Measurements from ENCODE around the gene PRKAR1B.
A peak's percentile ranks its signal among the peaks of the same experiment; 100 is the strongest.

The PRKAR1B gene

DNA sequence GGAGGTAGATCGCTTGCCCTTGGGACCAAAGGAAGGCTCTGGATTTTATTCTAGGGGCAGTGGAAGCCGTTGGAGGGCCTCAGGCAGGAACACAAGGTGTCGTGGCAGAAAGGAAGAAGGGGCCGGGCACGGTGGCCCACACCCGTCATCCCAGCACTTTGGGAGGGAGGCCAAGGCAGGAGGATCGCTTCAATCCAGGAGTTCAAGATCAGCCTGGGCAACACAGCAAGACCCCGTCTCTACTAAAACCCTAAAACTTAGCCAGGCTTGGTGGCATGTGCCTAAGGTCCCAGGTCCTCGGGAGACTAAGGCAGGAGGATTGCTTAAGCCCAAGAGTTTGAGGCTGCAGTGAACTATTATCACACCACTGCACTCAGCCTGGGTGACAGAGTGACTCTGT is 202.3 kb downstream of the PRKAR1B start:
- Histone ChIP-seq H3K14ac (ENCODE audit: low read length in 2 of 2) (no peak overlapping the region), H3K4ac (ENCODE audit: low read depth in 1 of 2, low read length in 2 of 2) (no peak overlapping the region), H3K36me3 (ENCODE audit: control insufficient read depth in 1 of 2, insufficient read depth in 2 of 2, low read depth in 1 of 2, low read length in 2 of 2) (no peaks in the 10 kb centered on the region), H3K9ac (ENCODE audit: low read length) (no peak overlapping the region), H3K27me3 (ENCODE audit: control insufficient read depth in 1 of 2, insufficient read depth in 1 of 2, low read length in 2 of 2) (peaks cover 26 to 79% of the 10 kb centered on the region in 2 experiments), H3K4me3 (ENCODE audit: insufficient read depth in 1 of 2, low read depth in 1 of 2, low read length in 2 of 2) (no peak overlapping the region), H3K4me1 (ENCODE audit: control insufficient read depth, insufficient read depth, low read depth, low read length) (peaks cover 37% of the 10 kb centered on the region), H2BK120ac (ENCODE audit: low read depth, low read length) (no peak overlapping the region), H2BK15ac (ENCODE audit: low read depth, poor library complexity, severe bottlenecking) (no peak overlapping the region), H3K79me1 (replicated peaks; ENCODE audit: low read length, poor library complexity, severe bottlenecking) (peaks cover 3% of the 10 kb centered on the region), H4K8ac (ENCODE audit: low read length) (no peak overlapping the region), H3K18ac (ENCODE audit: low read depth in 1 of 2, low read length in 2 of 2) (no peak overlapping the region), H2BK5ac (ENCODE audit: low read depth, low read length, poor library complexity, severe bottlenecking) (no peak overlapping the region), H3K23ac (ENCODE audit: low read length in 2 of 2) (no peak overlapping the region), H3K27ac (ENCODE audit: low read length, poor library complexity, severe bottlenecking) (no peak overlapping the region), H4K91ac (ENCODE audit: low read length) (no peak overlapping the region), H3K9me3 (ENCODE audit: control insufficient read depth, low read length) (peaks cover 11% of the 10 kb centered on the region), H3K4me2 (ENCODE audit: low read length, poor library complexity, severe bottlenecking) (no peak overlapping the region), H2AK5ac (ENCODE audit: low read length, severe bottlenecking) (no peak overlapping the region), H2BK12ac (ENCODE audit: low read length in 2 of 2) (no peak overlapping the region), H2AFZ (ENCODE audit: low read depth, low read length) (no peak overlapping the region)
- 95% methylated on average over 7 of the region's 9 CpGs for WGBS
- no peak for DNase-seq

DNA sequence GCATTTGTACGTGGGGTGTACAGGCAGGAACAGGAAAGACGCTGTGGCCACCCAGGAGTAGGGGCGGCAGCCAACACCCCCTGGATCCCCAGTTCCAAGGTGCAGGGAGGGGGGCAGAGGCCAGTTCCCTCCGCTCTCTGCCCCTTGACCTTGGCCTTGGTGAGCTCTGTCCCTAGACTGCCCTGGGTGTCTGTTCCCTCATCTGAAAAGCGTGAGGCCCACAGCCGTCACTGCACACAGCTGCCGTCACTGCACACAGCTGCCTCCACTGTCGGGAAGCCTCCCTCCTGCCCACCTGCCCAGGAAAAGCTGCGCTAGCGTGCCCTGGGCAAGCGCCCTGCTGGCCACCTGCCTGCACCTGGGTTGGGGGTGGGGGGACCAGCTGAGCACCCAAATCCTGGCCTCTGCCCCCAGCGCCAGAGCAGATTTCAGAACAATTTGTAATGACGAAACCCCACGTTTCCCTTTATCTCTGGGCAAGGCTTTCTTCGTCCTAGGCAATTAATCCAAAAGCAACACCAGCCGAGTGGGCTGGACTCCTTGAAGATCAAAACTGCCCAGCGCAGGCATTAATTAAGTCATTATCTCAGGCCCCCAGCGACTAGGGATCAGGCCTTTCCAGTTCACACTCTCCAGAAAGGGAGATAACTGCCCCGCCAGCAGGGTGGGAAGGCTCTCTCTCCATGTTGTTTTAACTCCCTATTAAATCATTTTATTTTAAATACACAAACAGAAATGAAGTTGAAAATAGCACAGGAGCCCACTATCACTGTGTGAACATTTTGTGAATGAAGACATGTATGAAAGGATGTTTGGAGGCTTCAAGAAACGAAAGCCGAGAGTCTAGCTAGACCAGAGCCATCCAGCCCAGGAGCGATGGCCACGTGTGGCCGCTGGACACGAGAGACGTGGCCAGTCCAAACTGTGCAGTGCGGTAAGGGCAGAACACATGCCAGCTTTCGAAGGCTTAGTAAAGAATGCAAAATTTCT is 203.4 kb downstream of the PRKAR1B start:
- Histone ChIP-seq H3K4me1 (ENCODE audit: control insufficient read depth, insufficient read depth, low read depth, low read length) (peaks cover 36% of the 10 kb centered on the region), H3K4ac (ENCODE audit: low read depth in 1 of 2, low read length in 2 of 2) (no peak overlapping the region), H3K9ac (ENCODE audit: low read length) (no peak overlapping the region), H4K8ac (ENCODE audit: low read length) (no peak overlapping the region), H2BK12ac (ENCODE audit: low read length in 2 of 2) (no peak overlapping the region), H2AK5ac (ENCODE audit: low read length, severe bottlenecking) (no peak overlapping the region), H2AFZ (ENCODE audit: low read depth, low read length) (no peak overlapping the region), H2BK5ac (ENCODE audit: low read depth, low read length, poor library complexity, severe bottlenecking) (no peak overlapping the region), H3K4me3 (ENCODE audit: insufficient read depth in 1 of 2, low read depth in 1 of 2, low read length in 2 of 2) (no peak overlapping the region), H3K9me3 (ENCODE audit: control insufficient read depth, low read length) (peaks cover 11% of the 10 kb centered on the region), H3K36me3 (ENCODE audit: control insufficient read depth in 1 of 2, insufficient read depth in 2 of 2, low read depth in 1 of 2, low read length in 2 of 2) (no peaks in the 10 kb centered on the region), H2BK15ac (ENCODE audit: low read depth, poor library complexity, severe bottlenecking) (no peak overlapping the region), H3K4me2 (ENCODE audit: low read length, poor library complexity, severe bottlenecking) (no peak overlapping the region), H3K23ac (ENCODE audit: low read length in 2 of 2) (peak overlapping the region in 1 of 2 experiments; percentile 15), H2BK120ac (ENCODE audit: low read depth, low read length) (no peak overlapping the region), H3K27me3 (ENCODE audit: control insufficient read depth in 1 of 2, insufficient read depth in 1 of 2, low read length in 2 of 2) (peaks cover 26 to 73% of the 10 kb centered on the region in 2 experiments), H3K79me1 (replicated peaks; ENCODE audit: low read length, poor library complexity, severe bottlenecking) (peaks cover 3% of the 10 kb centered on the region), H4K91ac (ENCODE audit: low read length) (no peak overlapping the region), H3K18ac (ENCODE audit: low read depth in 1 of 2, low read length in 2 of 2) (no peak overlapping the region), H3K27ac (ENCODE audit: low read length, poor library complexity, severe bottlenecking) (no peak overlapping the region), H3K14ac (ENCODE audit: low read length in 2 of 2) (no peak overlapping the region)
- 82% methylated on average over 27 of the region's 28 CpGs for WGBS
- no peak for DNase-seq

DNA sequence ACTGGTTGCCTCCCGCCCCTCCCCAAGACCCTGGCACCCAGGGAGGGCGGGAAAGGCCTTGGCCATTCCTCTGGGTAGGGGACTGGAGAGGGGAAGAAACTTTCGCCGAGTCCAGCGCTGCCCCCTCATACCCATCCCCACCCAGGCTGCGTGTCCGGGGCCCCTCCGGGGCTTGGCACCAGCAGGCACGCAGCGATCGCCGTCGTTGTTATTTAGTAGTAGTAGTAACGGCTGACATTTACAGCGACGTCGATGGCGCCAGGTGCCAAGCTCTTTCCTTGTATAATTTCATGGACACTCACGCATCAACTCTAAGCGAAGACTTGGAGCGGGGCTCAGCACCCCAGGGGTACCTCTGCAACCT is 204.1 kb downstream of the PRKAR1B start:
- no peak overlapping the region for H3K4me2 ChIP-seq (ENCODE audit: low read length, poor library complexity, severe bottlenecking)
- peaks cover 3% of the 10 kb centered on the region for H3K79me1 ChIP-seq (replicated peaks; ENCODE audit: low read length, poor library complexity, severe bottlenecking)
- no peak overlapping the region for H3K4me3 ChIP-seq (ENCODE audit: insufficient read depth in 1 of 2, low read depth in 1 of 2, low read length in 2 of 2)
- no peak overlapping the region for H3K27ac ChIP-seq (ENCODE audit: low read length, poor library complexity, severe bottlenecking)
- H3K9ac ChIP-seq (ENCODE audit: low read length) = no peak overlapping the region
- H2BK5ac ChIP-seq (ENCODE audit: low read depth, low read length, poor library complexity, severe bottlenecking) = no peak overlapping the region
- H3K4me1 ChIP-seq (ENCODE audit: control insufficient read depth, insufficient read depth, low read depth, low read length) = peaks cover 38% of the 10 kb centered on the region
- 45% methylated on average over 17 of the region's 21 CpGs for WGBS
- peaks cover 8% of the 10 kb centered on the region for H3K9me3 ChIP-seq (ENCODE audit: control insufficient read depth, low read length)
- no peak overlapping the region for H2AFZ ChIP-seq (ENCODE audit: low read depth, low read length)
- H2BK15ac ChIP-seq (ENCODE audit: low read depth, poor library complexity, severe bottlenecking) = no peak overlapping the region
- peaks cover 26 to 66% of the 10 kb centered on the region in 2 experiments for H3K27me3 ChIP-seq (ENCODE audit: control insufficient read depth in 1 of 2, insufficient read depth in 1 of 2, low read length in 2 of 2)
- H3K14ac ChIP-seq (ENCODE audit: low read length in 2 of 2) = peak overlapping the region in 1 of 2 experiments; percentile 7
- no peak for DNase-seq
- no peak overlapping the region for H4K91ac ChIP-seq (ENCODE audit: low read length)
- no peaks in the 10 kb centered on the region for H3K36me3 ChIP-seq (ENCODE audit: control insufficient read depth in 1 of 2, insufficient read depth in 2 of 2, low read depth in 1 of 2, low read length in 2 of 2)
- H3K4ac ChIP-seq (ENCODE audit: low read depth in 1 of 2, low read length in 2 of 2) = no peak overlapping the region
- H2AK5ac ChIP-seq (ENCODE audit: low read length, severe bottlenecking) = no peak overlapping the region
- no peak overlapping the region for H3K23ac ChIP-seq (ENCODE audit: low read length in 2 of 2)
- H4K8ac ChIP-seq (ENCODE audit: low read length) = no peak overlapping the region
- no peak overlapping the region for H2BK12ac ChIP-seq (ENCODE audit: low read length in 2 of 2)
- no peak overlapping the region for H2BK120ac ChIP-seq (ENCODE audit: low read depth, low read length)
- peak overlapping the region in 1 of 2 experiments; percentile 28 for H3K18ac ChIP-seq (ENCODE audit: low read depth in 1 of 2, low read length in 2 of 2)

DNA sequence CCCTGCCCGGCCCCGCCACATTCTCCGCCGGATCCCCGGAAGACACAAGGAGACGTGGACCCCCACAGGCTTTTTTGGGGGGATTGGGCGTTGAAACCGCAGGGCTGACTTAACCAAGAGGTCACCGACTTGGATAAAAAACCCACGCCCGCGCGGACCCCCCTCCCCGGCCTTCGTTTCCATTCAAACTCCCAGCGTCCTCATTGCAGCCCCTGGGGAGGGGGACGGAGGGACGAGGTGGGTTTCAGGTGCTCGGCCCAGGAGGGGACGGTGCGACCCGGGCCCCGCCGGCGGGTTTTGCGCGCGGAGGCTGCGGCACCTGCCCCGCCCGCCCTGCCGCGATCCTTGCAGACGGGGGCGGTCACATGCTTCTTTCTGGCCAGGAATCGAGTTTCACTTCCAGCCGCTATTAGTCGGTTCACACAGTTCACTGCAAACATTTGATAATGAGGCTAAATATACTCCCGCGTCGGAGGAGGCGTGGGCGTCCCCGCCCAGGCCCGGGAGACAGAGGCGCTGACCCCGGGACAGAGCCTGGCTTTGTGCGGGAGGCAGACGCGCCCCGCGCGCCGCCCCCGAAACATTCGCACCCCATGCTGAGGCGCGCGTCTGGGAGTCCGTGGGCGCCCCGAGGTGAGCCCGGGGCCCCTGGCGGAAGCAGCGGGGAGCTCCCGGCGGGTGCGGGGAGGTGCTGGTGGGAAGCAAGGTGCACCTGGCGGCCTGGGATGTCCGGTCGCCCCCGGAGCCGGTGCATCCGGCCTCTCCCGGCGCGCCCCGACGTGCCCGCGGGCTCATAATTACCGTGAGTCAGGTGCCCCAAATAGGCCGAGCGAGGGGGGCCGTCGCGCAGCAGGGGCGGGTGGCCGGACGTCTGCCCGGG is 204.8 kb downstream of the PRKAR1B start:
- Histone ChIP-seq H3K9ac (ENCODE audit: low read length) (peak overlapping the region; percentile 65), H2BK12ac (ENCODE audit: low read length in 2 of 2) (no peak overlapping the region), H3K18ac (ENCODE audit: low read depth in 1 of 2, low read length in 2 of 2) (peak overlapping the region in 1 of 2 experiments; percentile 28), H2BK15ac (ENCODE audit: low read depth, poor library complexity, severe bottlenecking) (peak overlapping the region; percentile 40), H4K8ac (ENCODE audit: low read length) (peak overlapping the region; percentile 46), H3K14ac (ENCODE audit: low read length in 2 of 2) (peak overlapping the region in 1 of 2 experiments; percentile 37), H2BK120ac (ENCODE audit: low read depth, low read length) (no peak overlapping the region), H3K4me1 (ENCODE audit: control insufficient read depth, insufficient read depth, low read depth, low read length) (peaks cover 38% of the 10 kb centered on the region), H3K27me3 (ENCODE audit: control insufficient read depth in 1 of 2, insufficient read depth in 1 of 2, low read length in 2 of 2) (peaks cover 26 to 61% of the 10 kb centered on the region in 2 experiments), H3K36me3 (ENCODE audit: control insufficient read depth in 1 of 2, insufficient read depth in 2 of 2, low read depth in 1 of 2, low read length in 2 of 2) (no peaks in the 10 kb centered on the region), H4K91ac (ENCODE audit: low read length) (no peak overlapping the region), H3K4me2 (ENCODE audit: low read length, poor library complexity, severe bottlenecking) (peak overlapping the region; percentile 92), H3K4me3 (ENCODE audit: insufficient read depth in 1 of 2, low read depth in 1 of 2, low read length in 2 of 2) (peak overlapping the region; percentile 41 to 62), H3K9me3 (ENCODE audit: control insufficient read depth, low read length) (peaks cover 1% of the 10 kb centered on the region), H2AK5ac (ENCODE audit: low read length, severe bottlenecking) (no peak overlapping the region), H3K23ac (ENCODE audit: low read length in 2 of 2) (no peak overlapping the region), H2BK5ac (ENCODE audit: low read depth, low read length, poor library complexity, severe bottlenecking) (no peak overlapping the region), H2AFZ (ENCODE audit: low read depth, low read length) (no peak overlapping the region), H3K79me1 (replicated peaks; ENCODE audit: low read length, poor library complexity, severe bottlenecking) (peaks cover 3% of the 10 kb centered on the region), H3K27ac (ENCODE audit: low read length, poor library complexity, severe bottlenecking) (no peak overlapping the region), H3K4ac (ENCODE audit: low read depth in 1 of 2, low read length in 2 of 2) (no peak overlapping the region)
- peak; percentile 73 for DNase-seq
- WGBS = 2% methylated on average over 72 of the region's 91 CpGs
